Panc1 (cell line): ENCODE data around the gene PLEKHG4B. TPM values are rescaled to one million over a fixed set of nuclear protein-coding genes. Genes with fewer than 3 reads are reported as not detected.

Experiments
- ATAC-seq: fragments of 200-7000 bp; cut with Tn5 transposase; 2 replicates; pipeline ENCODE4 v1.9.1; 2020; ENCODE audit warnings: mild to moderate bottlenecking, moderate library complexity
- BruUV-seq: library from RNA; stranded (reverse); fragments of 400-500 nt; replicated peaks from 2 replicates; lab custom pipeline; 2021; lab: Mats Ljungman, UMichigan
- CTCF ChIA-PET: fragments of 300-600 bp; sonication (Branson Sonifier 250); formaldehyde crosslinking; loops from one replicate; lab custom pipeline; 2022; ENCODE audit warnings: antibody characterized with exemption; lab: Charles Lee
- POLR2A ChIA-PET: fragments of 300-600 bp; sonication (Branson Sonifier 250); formaldehyde crosslinking; loops from one replicate; lab custom pipeline; 2022; ENCODE audit warnings: antibody characterized with exemption; lab: Charles Lee
- DNase-seq: peaks from one replicate; pipeline ENCODE4 v3.0.0-alpha.2; 2010; ENCODE audit warnings: low read depth, low spot score
- H3K27ac ChIP-seq: 2 replicates; pipeline ENCODE4 v1.5.1; 2011; ENCODE audit warnings: mild to moderate bottlenecking, low read length, inconsistent platforms
- H3K27me3 ChIP-seq: fragments of 200-500 bp; sonication (Bioruptor generic); 2 replicates; pipeline ENCODE4 v1.6.0; 2014; ENCODE audit warnings: low read length, inconsistent platforms; ENCODE audit not compliant: control insufficient read depth, insufficient read depth
- H3K36me3 ChIP-seq: fragments of 200-500 bp; sonication (Bioruptor generic); 2 replicates; pipeline ENCODE4 v1.5.1; 2014; ENCODE audit warnings: inconsistent platforms, mild to moderate bottlenecking, low read length, moderate library complexity; ENCODE audit not compliant: control insufficient read depth, insufficient read depth
- H3K4me1 ChIP-seq: 2 replicates; pipeline ENCODE4 v1.5.1; 2011; ENCODE audit warnings: inconsistent platforms, mild to moderate bottlenecking, low read length, moderate library complexity; ENCODE audit not compliant: control insufficient read depth, insufficient read depth
- H3K4me3 ChIP-seq, 2 experiments: 2 replicates each; pipeline ENCODE4 v1.5.1; 2011 to 2012; ENCODE audit warnings: low read depth in 2 of 2, low read length in 2 of 2, mild to moderate bottlenecking in 2 of 2, inconsistent platforms in 1 of 2, moderate library complexity in 1 of 2
- H3K9me3 ChIP-seq: fragments of 200-500 bp; sonication (Bioruptor generic); 2 replicates; pipeline ENCODE4 v1.5.1; 2014; ENCODE audit warnings: low read depth, mild to moderate bottlenecking, inconsistent platforms, low read length, moderate library complexity; ENCODE audit not compliant: control insufficient read depth, insufficient read depth
- POLR2AphosphoS5 ChIP-seq: IDR thresholded peaks from 2 replicates; pipeline ENCODE4 v1.6.1; 2012; ENCODE audit warnings: mild to moderate bottlenecking, low read depth, low read length, moderate library complexity
- SIN3A ChIP-seq: IDR thresholded peaks from 2 replicates; pipeline ENCODE4 v1.6.1; 2012; ENCODE audit warnings: low read depth, mild to moderate bottlenecking, low read length, moderate library complexity, borderline replicate concordance; ENCODE audit not compliant: insufficient read depth
- TCF7L2 ChIP-seq: IDR thresholded peaks from 2 replicates; pipeline ENCODE4 v1.6.1; 2011; ENCODE audit warnings: mild to moderate bottlenecking, low read depth, low read length, inconsistent platforms
- in situ Hi-C: cut with HindIII; loops from 2 replicates; pipeline ENCODE4 v1.10.0; 2016; ENCODE audit warnings: low sequenced_read_pairs, low pct_unique_long_range_greater_than_20kb
- intact Hi-C: fragments of 100-400 bp; cut with micrococcal nuclease; formaldehyde crosslinking; loops from one replicate; pipeline ENCODE4 v1.10.0; 2022; ENCODE audit not compliant: unreplicated experiment
- total RNA-seq: library from RNA; stranded (reverse); gene quantifications from one replicate; pipeline ENCODE4 v1.2.1, GENCODE V29; 2021; ENCODE audit not compliant: unreplicated experiment
- TF ChIP-seq, protein P1 (sequence below), 2 experiments: IDR thresholded peaks; 2 replicates each; pipeline ENCODE4 v1.6.1; 2011 to 2012; ENCODE audit warnings: low read depth in 2 of 2, control low read depth in 1 of 2, low read length in 1 of 2, mild to moderate bottlenecking in 1 of 2, moderate library complexity in 1 of 2; ENCODE audit not compliant: insufficient read depth in 1 of 2
- TF ChIP-seq, protein P2 (sequence below): fragments of 450-650 bp; IDR thresholded peaks from 2 replicates; pipeline ENCODE4 v1.5.1; 2017; ENCODE audit warnings: mild to moderate bottlenecking

PLEKHG4B gene
- total RNA-seq, 1 experiment from 2014 or later: 8.9 TPM

DNA sequence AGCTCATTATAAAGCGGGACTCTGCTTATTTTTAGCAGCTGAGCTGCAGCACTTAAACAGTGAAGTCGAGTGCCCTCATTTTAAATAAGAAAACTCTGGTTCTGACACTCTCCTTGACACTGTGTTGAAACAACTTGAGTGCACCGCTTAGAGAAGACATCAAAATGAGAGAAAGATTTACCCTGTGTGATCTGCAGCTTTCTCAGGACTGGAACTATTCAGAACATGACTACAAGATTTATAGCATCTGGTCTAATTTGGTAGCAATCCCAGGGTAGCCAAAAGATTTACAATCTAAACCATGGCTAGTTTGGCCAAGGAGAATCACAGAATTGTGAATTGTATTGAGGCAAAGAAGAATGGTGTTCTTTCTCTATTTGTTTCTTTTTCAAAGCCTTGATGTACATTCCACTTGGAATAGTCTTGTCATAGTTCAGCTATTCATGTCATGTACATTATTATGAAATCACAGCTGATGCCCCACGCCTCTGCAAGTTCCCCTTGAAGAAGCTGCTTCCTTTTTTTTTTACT is 38.7 kb downstream of the PLEKHG4B start:
- ChIA-PET CTCF (no interaction called here), POLR2A (no interaction called here)
- Histone ChIP-seq H3K4me3 (no peak overlapping the region), H3K36me3 (no peaks in the 10 kb centered on the region), H3K4me1 (no peaks in the 10 kb centered on the region), H3K9me3 (0 out of 2 replicates have a peak, but pooled peaks cover 6% of the 10 kb centered on the region), H3K27me3 (no peaks in the 10 kb centered on the region), H3K27ac (no peak overlapping the region)
- BruUV-seq: no TSS peak
- intact Hi-C loops: no loop called here
- no peak for DNase-seq
- in situ Hi-C loops: no loop called here
- TF ChIP-seq, protein P1, sequence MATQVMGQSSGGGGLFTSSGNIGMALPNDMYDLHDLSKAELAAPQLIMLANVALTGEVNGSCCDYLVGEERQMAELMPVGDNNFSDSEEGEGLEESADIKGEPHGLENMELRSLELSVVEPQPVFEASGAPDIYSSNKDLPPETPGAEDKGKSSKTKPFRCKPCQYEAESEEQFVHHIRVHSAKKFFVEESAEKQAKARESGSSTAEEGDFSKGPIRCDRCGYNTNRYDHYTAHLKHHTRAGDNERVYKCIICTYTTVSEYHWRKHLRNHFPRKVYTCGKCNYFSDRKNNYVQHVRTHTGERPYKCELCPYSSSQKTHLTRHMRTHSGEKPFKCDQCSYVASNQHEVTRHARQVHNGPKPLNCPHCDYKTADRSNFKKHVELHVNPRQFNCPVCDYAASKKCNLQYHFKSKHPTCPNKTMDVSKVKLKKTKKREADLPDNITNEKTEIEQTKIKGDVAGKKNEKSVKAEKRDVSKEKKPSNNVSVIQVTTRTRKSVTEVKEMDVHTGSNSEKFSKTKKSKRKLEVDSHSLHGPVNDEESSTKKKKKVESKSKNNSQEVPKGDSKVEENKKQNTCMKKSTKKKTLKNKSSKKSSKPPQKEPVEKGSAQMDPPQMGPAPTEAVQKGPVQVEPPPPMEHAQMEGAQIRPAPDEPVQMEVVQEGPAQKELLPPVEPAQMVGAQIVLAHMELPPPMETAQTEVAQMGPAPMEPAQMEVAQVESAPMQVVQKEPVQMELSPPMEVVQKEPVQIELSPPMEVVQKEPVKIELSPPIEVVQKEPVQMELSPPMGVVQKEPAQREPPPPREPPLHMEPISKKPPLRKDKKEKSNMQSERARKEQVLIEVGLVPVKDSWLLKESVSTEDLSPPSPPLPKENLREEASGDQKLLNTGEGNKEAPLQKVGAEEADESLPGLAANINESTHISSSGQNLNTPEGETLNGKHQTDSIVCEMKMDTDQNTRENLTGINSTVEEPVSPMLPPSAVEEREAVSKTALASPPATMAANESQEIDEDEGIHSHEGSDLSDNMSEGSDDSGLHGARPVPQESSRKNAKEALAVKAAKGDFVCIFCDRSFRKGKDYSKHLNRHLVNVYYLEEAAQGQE (IDR thresholded peaks at IDR 0.05; ENCODE audit: insufficient read depth in 1 of 2, low read depth in 2 of 2, low read length in 1 of 2): no peak
- TF ChIP-seq, protein P2, sequence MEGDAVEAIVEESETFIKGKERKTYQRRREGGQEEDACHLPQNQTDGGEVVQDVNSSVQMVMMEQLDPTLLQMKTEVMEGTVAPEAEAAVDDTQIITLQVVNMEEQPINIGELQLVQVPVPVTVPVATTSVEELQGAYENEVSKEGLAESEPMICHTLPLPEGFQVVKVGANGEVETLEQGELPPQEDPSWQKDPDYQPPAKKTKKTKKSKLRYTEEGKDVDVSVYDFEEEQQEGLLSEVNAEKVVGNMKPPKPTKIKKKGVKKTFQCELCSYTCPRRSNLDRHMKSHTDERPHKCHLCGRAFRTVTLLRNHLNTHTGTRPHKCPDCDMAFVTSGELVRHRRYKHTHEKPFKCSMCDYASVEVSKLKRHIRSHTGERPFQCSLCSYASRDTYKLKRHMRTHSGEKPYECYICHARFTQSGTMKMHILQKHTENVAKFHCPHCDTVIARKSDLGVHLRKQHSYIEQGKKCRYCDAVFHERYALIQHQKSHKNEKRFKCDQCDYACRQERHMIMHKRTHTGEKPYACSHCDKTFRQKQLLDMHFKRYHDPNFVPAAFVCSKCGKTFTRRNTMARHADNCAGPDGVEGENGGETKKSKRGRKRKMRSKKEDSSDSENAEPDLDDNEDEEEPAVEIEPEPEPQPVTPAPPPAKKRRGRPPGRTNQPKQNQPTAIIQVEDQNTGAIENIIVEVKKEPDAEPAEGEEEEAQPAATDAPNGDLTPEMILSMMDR: no peak
- TF ChIP-seq TCF7L2: no peak
- no peak for TF ChIP-seq POLR2AphosphoS5
- no peak for TF ChIP-seq SIN3A
- ATAC-seq: no peak

DNA sequence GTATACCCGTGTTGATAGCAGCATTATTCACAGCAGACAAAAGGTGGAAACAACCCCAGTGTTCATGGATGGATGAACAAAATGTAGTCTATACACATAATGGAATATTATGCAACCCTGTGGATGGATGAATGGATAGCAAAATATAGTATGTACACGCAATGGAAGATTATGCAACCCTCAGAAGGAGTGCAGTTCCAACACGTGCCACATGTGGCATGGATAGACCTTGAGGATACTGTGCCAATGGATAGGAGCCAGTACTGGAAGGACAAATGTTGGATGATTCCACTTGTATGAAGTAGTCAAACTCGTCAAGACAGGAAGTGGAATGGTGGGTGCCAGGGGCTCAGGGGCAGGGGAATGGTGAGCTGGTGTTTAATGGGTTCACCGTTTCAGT is 44.9 kb downstream of the PLEKHG4B start:
- in situ Hi-C loops: no loop called here
- ATAC-seq: no peak

More for the DNA sequence above, 44.9 kb downstream of the PLEKHG4B start:
- ChIA-PET POLR2A (no interaction called here), CTCF (no interaction called here)
- Histone ChIP-seq H3K36me3 (no peaks in the 10 kb centered on the region), H3K4me1 (peaks cover 4% of the 10 kb centered on the region), H3K27me3 (no peaks in the 10 kb centered on the region), H3K27ac (no peak overlapping the region), H3K4me3 (no peak overlapping the region), H3K9me3 (no peaks in the 10 kb centered on the region)
- intact Hi-C loops: no loop called here
- TF ChIP-seq POLR2AphosphoS5 (no peak), TCF7L2 (no peak), SIN3A (no peak)
- TF ChIP-seq, protein P2: no peak; the same call in 1 of the 2 replicates
- TF ChIP-seq, protein P1 (IDR thresholded peaks at IDR 0.05; ENCODE audit: insufficient read depth in 1 of 2, low read depth in 2 of 2, low read length in 1 of 2): no peak
- DNase-seq: no peak
- no TSS peak for BruUV-seq
